ENCODE results near the gene TMEM183A. TPM values are rescaled to one million over a fixed set of nuclear protein-coding genes. Genes with fewer than 3 reads are reported as not detected.

Gene TMEM183A
- total RNA-seq, 1 donor from 2014 or later, result 76.5 TPM

- DNase-seq (ENCODE audit: low read depth, low spot score), result no peak
- Mint-ChIP-seq H3K9me3 (no peaks in the 10 kb centered on the region), H3K4me1 (peaks cover 17% of the 10 kb centered on the region), H3K27ac (ENCODE audit: unreplicated experiment) (no peak overlapping the region), H3K27me3 (ENCODE audit: low read depth) (peaks cover 5% of the 10 kb centered on the region), H3K4me3 (no peak overlapping the region), H3K36me3 (ENCODE audit: low read depth) (no peaks in the 10 kb centered on the region)
- TF ChIP-seq, protein P1, sequence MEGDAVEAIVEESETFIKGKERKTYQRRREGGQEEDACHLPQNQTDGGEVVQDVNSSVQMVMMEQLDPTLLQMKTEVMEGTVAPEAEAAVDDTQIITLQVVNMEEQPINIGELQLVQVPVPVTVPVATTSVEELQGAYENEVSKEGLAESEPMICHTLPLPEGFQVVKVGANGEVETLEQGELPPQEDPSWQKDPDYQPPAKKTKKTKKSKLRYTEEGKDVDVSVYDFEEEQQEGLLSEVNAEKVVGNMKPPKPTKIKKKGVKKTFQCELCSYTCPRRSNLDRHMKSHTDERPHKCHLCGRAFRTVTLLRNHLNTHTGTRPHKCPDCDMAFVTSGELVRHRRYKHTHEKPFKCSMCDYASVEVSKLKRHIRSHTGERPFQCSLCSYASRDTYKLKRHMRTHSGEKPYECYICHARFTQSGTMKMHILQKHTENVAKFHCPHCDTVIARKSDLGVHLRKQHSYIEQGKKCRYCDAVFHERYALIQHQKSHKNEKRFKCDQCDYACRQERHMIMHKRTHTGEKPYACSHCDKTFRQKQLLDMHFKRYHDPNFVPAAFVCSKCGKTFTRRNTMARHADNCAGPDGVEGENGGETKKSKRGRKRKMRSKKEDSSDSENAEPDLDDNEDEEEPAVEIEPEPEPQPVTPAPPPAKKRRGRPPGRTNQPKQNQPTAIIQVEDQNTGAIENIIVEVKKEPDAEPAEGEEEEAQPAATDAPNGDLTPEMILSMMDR (conservative IDR thresholded peaks at IDR 0.05), result no peak
Observed at GRCh38 chr1:203069030-203069747, 62.0 kb downstream of the TMEM183A start.

GRCh38 chr1:203072002-203072602, 64.9 kb downstream of the TMEM183A start:
- peak overlapping the region; percentile 7 for H3K27ac Mint-ChIP-seq (ENCODE audit: unreplicated experiment)
- H3K4me3 Mint-ChIP-seq, result no peak overlapping the region
- TF ChIP-seq, protein P1 (conservative IDR thresholded peaks at IDR 0.05), result no peak
- no peaks in the 10 kb centered on the region for H3K9me3 Mint-ChIP-seq
- no peaks in the 10 kb centered on the region for H3K36me3 Mint-ChIP-seq (ENCODE audit: low read depth)
- DNase-seq (ENCODE audit: low read depth, low spot score), result no peak
- peaks cover 17% of the 10 kb centered on the region for H3K4me1 Mint-ChIP-seq
- H3K27me3 Mint-ChIP-seq (ENCODE audit: low read depth), result peaks cover 5% of the 10 kb centered on the region

GRCh38 chr1:203072911-203073310, 65.7 kb downstream of the TMEM183A start:
- H3K27me3 Mint-ChIP-seq (ENCODE audit: low read depth), result peaks cover 5% of the 10 kb centered on the region
- no peaks in the 10 kb centered on the region for H3K9me3 Mint-ChIP-seq
- H3K36me3 Mint-ChIP-seq (ENCODE audit: low read depth), result no peaks in the 10 kb centered on the region
- TF ChIP-seq, protein P1 (conservative IDR thresholded peaks at IDR 0.05), result no peak
- H3K27ac Mint-ChIP-seq (ENCODE audit: unreplicated experiment), result no peak overlapping the region
- H3K4me3 Mint-ChIP-seq, result no peak overlapping the region
- no peak for DNase-seq (ENCODE audit: low read depth, low spot score)
- peaks cover 17% of the 10 kb centered on the region for H3K4me1 Mint-ChIP-seq

GRCh38 chr1:203073469-203073868, 66.3 kb downstream of the TMEM183A start:
- no peak for DNase-seq (ENCODE audit: low read depth, low spot score)
- H3K4me3 Mint-ChIP-seq, result no peak overlapping the region
- H3K4me1 Mint-ChIP-seq, result peaks cover 17% of the 10 kb centered on the region
- no peaks in the 10 kb centered on the region for H3K9me3 Mint-ChIP-seq
- TF ChIP-seq, protein P1 (conservative IDR thresholded peaks at IDR 0.05), result no peak
- H3K27me3 Mint-ChIP-seq (ENCODE audit: low read depth), result peaks cover 9% of the 10 kb centered on the region
- H3K27ac Mint-ChIP-seq (ENCODE audit: unreplicated experiment), result no peak overlapping the region
- H3K36me3 Mint-ChIP-seq (ENCODE audit: low read depth), result no peaks in the 10 kb centered on the region

Other genes starting within 250 kb of the TMEM183A start
- gene KDM5B, start 199.0 kb upstream of the TMEM183A start, total RNA-seq, result 158 TPM in 2 replicates
- gene PCAT6, start 196.4 kb upstream of the TMEM183A start, total RNA-seq, result 4.5 and 5.7 TPM in 2 replicates
- gene RABIF, start 118.2 kb upstream of the TMEM183A start, total RNA-seq, result 13.5 and 14.1 TPM in 2 replicates
- 30.6 and 36.0 TPM in 2 replicates for gene KLHL12, start 80.1 kb upstream of the TMEM183A start, total RNA-seq
- 40.4 and 42.1 TPM in 2 replicates for gene ADIPOR1, start 49.1 kb upstream of the TMEM183A start, total RNA-seq
- gene CYB5R1, start 40.1 kb upstream of the TMEM183A start, total RNA-seq, result 25.5 and 26.3 TPM in 2 replicates
- gene PPFIA4, start 19.1 kb downstream of the TMEM183A start, total RNA-seq, result 2.6 and 5.0 TPM in 2 replicates
- gene MYOG, start 78.6 kb downstream of the TMEM183A start, total RNA-seq, result not detected in 2 replicates
- 1.9 and 2.0 TPM in 2 replicates for gene ADORA1, start 120.4 kb downstream of the TMEM183A start, total RNA-seq
- not detected in 2 replicates for gene MYBPH, start 168.5 kb downstream of the TMEM183A start, total RNA-seq
- not detected in 2 replicates for gene CHI3L1, start 179.3 kb downstream of the TMEM183A start, total RNA-seq
- gene CHIT1, start 222.3 kb downstream of the TMEM183A start, total RNA-seq, result not detected in 2 replicates

Data from neural crest cell (in vitro differentiated cells).